ENCODE data around the gene ZFYVE28.

The ZFYVE28 gene

GRCh38 chr4:2407991-2408342, 10.5 kb downstream of the ZFYVE28 start:
- TF ChIP-seq CTCF (IDR thresholded peaks at IDR 0.05; ENCODE audit: low read depth, low read length, poor library complexity, severe bottlenecking), result no peak
- TF ChIP-seq EZH2phosphoT487 (IDR thresholded peaks at IDR 0.05; ENCODE audit: borderline replicate concordance, low read length), result no peak
- H4K20me1 ChIP-seq (ENCODE audit: control insufficient read depth, insufficient read depth, low read depth, low read length), result no peaks in the 10 kb centered on the region
- no peak overlapping the region for H3K27ac ChIP-seq (ENCODE audit: low read depth, low read length)
- no peak overlapping the region for H3K4me2 ChIP-seq (ENCODE audit: low read length)
- H3K4me3 ChIP-seq (ENCODE audit: low read length), result no peak overlapping the region
- no peaks in the 10 kb centered on the region for H3K9me2 ChIP-seq (replicated peaks; ENCODE audit: control insufficient read depth, low read length)
- H3K36me3 ChIP-seq (ENCODE audit: control insufficient read depth, low read length), result no peaks in the 10 kb centered on the region
- no peaks in the 10 kb centered on the region for H3K79me2 ChIP-seq (ENCODE audit: control insufficient read depth, low read length)
- H3K4me1 ChIP-seq (ENCODE audit: control insufficient read depth, low read length), result peaks cover 2% of the 10 kb centered on the region; the same call in 1 of the 2 replicates
- H3K27me3 ChIP-seq (ENCODE audit: control insufficient read depth, low read length), result peaks cover 20% of the 10 kb centered on the region
- H3F3A ChIP-seq (ENCODE audit: control insufficient read depth, insufficient read depth), result no peaks in the 10 kb centered on the region
- no peaks in the 10 kb centered on the region for H3K9me3 ChIP-seq (ENCODE audit: control insufficient read depth, insufficient read depth, low read length)

GRCh38 chr4:2406920-2407319, 11.5 kb downstream of the ZFYVE28 start:
- Histone ChIP-seq H3K9me2 (replicated peaks; ENCODE audit: control insufficient read depth, low read length) (no peaks in the 10 kb centered on the region), H3F3A (ENCODE audit: control insufficient read depth, insufficient read depth) (no peaks in the 10 kb centered on the region), H3K79me2 (ENCODE audit: control insufficient read depth, low read length) (no peaks in the 10 kb centered on the region), H3K27ac (ENCODE audit: low read depth, low read length) (no peak overlapping the region), H4K20me1 (ENCODE audit: control insufficient read depth, insufficient read depth, low read depth, low read length) (no peaks in the 10 kb centered on the region), H3K4me1 (ENCODE audit: control insufficient read depth, low read length) (no peaks in the 10 kb centered on the region), H3K4me2 (ENCODE audit: low read length) (no peak overlapping the region), H3K36me3 (ENCODE audit: control insufficient read depth, low read length) (no peaks in the 10 kb centered on the region), H3K4me3 (ENCODE audit: low read length) (no peak overlapping the region), H3K9me3 (ENCODE audit: control insufficient read depth, insufficient read depth, low read length) (no peaks in the 10 kb centered on the region), H3K27me3 (ENCODE audit: control insufficient read depth, low read length) (peaks cover 20% of the 10 kb centered on the region)
- TF ChIP-seq EZH2phosphoT487 (IDR thresholded peaks at IDR 0.05; ENCODE audit: borderline replicate concordance, low read length), result no peak
- no peak for TF ChIP-seq CTCF (IDR thresholded peaks at IDR 0.05; ENCODE audit: low read depth, low read length, poor library complexity, severe bottlenecking)

GRCh38 chr4:2406406-2406805, 12.0 kb downstream of the ZFYVE28 start:
- no peaks in the 10 kb centered on the region for H3K36me3 ChIP-seq (ENCODE audit: control insufficient read depth, low read length)
- H3K4me3 ChIP-seq (ENCODE audit: low read length), result no peak overlapping the region
- H4K20me1 ChIP-seq (ENCODE audit: control insufficient read depth, insufficient read depth, low read depth, low read length), result no peaks in the 10 kb centered on the region
- no peak overlapping the region for H3K4me2 ChIP-seq (ENCODE audit: low read length)
- no peaks in the 10 kb centered on the region for H3K4me1 ChIP-seq (ENCODE audit: control insufficient read depth, low read length)
- no peak for TF ChIP-seq CTCF (IDR thresholded peaks at IDR 0.05; ENCODE audit: low read depth, low read length, poor library complexity, severe bottlenecking)
- no peak for TF ChIP-seq EZH2phosphoT487 (IDR thresholded peaks at IDR 0.05; ENCODE audit: borderline replicate concordance, low read length)
- H3K79me2 ChIP-seq (ENCODE audit: control insufficient read depth, low read length), result no peaks in the 10 kb centered on the region
- no peak overlapping the region for H3K27ac ChIP-seq (ENCODE audit: low read depth, low read length)
- no peaks in the 10 kb centered on the region for H3K9me3 ChIP-seq (ENCODE audit: control insufficient read depth, insufficient read depth, low read length)
- H3K27me3 ChIP-seq (ENCODE audit: control insufficient read depth, low read length), result peaks cover 18% of the 10 kb centered on the region
- H3F3A ChIP-seq (ENCODE audit: control insufficient read depth, insufficient read depth), result no peaks in the 10 kb centered on the region
- no peaks in the 10 kb centered on the region for H3K9me2 ChIP-seq (replicated peaks; ENCODE audit: control insufficient read depth, low read length)

- no peak overlapping the region for H3K4me2 ChIP-seq (ENCODE audit: low read length)
These were observed 15.5 kb downstream of the ZFYVE28 start for GRCh38 chr4:2402941-2403340.

More at GRCh38 chr4:2402941-2403340, 15.5 kb downstream of the ZFYVE28 start:
- no peak for TF ChIP-seq EZH2phosphoT487 (IDR thresholded peaks at IDR 0.05; ENCODE audit: borderline replicate concordance, low read length)
- TF ChIP-seq CTCF (IDR thresholded peaks at IDR 0.05; ENCODE audit: low read depth, low read length, poor library complexity, severe bottlenecking), result no peak
- H3K27me3 ChIP-seq (ENCODE audit: control insufficient read depth, low read length), result peaks cover 18% of the 10 kb centered on the region
- no peaks in the 10 kb centered on the region for H3K36me3 ChIP-seq (ENCODE audit: control insufficient read depth, low read length)
- no peaks in the 10 kb centered on the region for H3K4me1 ChIP-seq (ENCODE audit: control insufficient read depth, low read length)
- H3F3A ChIP-seq (ENCODE audit: control insufficient read depth, insufficient read depth), result no peaks in the 10 kb centered on the region
- no peak overlapping the region for H3K27ac ChIP-seq (ENCODE audit: low read depth, low read length)
- no peaks in the 10 kb centered on the region for H3K9me3 ChIP-seq (ENCODE audit: control insufficient read depth, insufficient read depth, low read length)
- no peaks in the 10 kb centered on the region for H3K9me2 ChIP-seq (replicated peaks; ENCODE audit: control insufficient read depth, low read length)
- H3K79me2 ChIP-seq (ENCODE audit: control insufficient read depth, low read length), result no peaks in the 10 kb centered on the region
- no peak overlapping the region for H3K4me3 ChIP-seq (ENCODE audit: low read length)
- no peaks in the 10 kb centered on the region for H4K20me1 ChIP-seq (ENCODE audit: control insufficient read depth, insufficient read depth, low read depth, low read length)
